Right lobe of liver (tissue), 6 donors: ENCODE data around the gene ZNF445. TPM values are rescaled to one million over a fixed set of nuclear protein-coding genes. Genes with fewer than 3 reads are reported as not detected.

Experiments
- ATAC-seq, 4 donors: fragments of 200-7000 bp; cut with Tn5 transposase; one replicate each; pipeline ENCODE4 v1.9.1; 2020; ENCODE audit warnings: mild to moderate bottlenecking in 4 of 4, moderate library complexity in 4 of 4
- DNase-seq, 3 donors: peaks; one replicate each; pipeline ENCODE4 v3.0.0-alpha.2; 2020
- H3K27ac ChIP-seq, 3 donors: fragments of 200-600 bp; one replicate each; pipeline ENCODE4 v1.8.0; 2022
- H3K27me3 ChIP-seq, 2 donors: fragments of 200-600 bp; one replicate each; pipeline ENCODE4 v1.8.0; 2022
- H3K36me3 ChIP-seq, 4 donors: fragments of 200-600 bp; sonication (generic) in 1 of 4; one replicate each; pipeline versions ENCODE4 v1.5.1 to v1.8.0; 2017 to 2022; ENCODE audit warnings: control low read depth in 1 of 4
- H3K4me1 ChIP-seq, 4 donors: fragments of 200-600 bp; sonication (generic) in 1 of 4; one replicate each; pipeline versions ENCODE4 v1.5.1 to v1.8.0; 2017 to 2022; ENCODE audit warnings: control low read depth in 1 of 4
- H3K4me3 ChIP-seq, 3 donors: fragments of 200-600 bp; one replicate each; pipeline ENCODE4 v1.8.0; 2022
- H3K9me3 ChIP-seq, 4 donors: fragments of 200-600 bp; sonication (generic) in 1 of 4; one replicate each; pipeline versions ENCODE4 v1.5.1 to v1.8.0; 2017 to 2022; ENCODE audit warnings: control low read depth in 1 of 4
- CTCF ChIP-seq, 4 donors: fragments of 200-600 bp in 3 of 4; fragments of 450-650 bp in 1 of 4; IDR thresholded peaks; one replicate each; pipeline versions ENCODE4 v1.5.1 to v1.8.0; 2016 to 2022; ENCODE audit warnings: antibody characterized with exemption in 4 of 4, mild to moderate bottlenecking in 2 of 4
- POLR2A ChIP-seq: fragments of 450-650 bp; IDR thresholded peaks from one replicate; pipeline ENCODE4 v1.6.1; 2017; ENCODE audit warnings: antibody characterized with exemption, mild to moderate bottlenecking
- WGBS: methylation state at CpG from one replicate; pipeline ENCODE4 v1.1.6; 2018; ENCODE audit warnings: low coverage, low lambda C conversion rate; ENCODE audit not compliant: insufficient coverage; ENCODE audit errors: missing lambda C conversion rate; 5-methylcytosine and 5-hydroxymethylcytosine counted together
- intact Hi-C, 2 donors: fragments of 100-400 bp; cut with DNase I; formaldehyde crosslinking; loops; one replicate each; pipeline versions ENCODE4 v1.11.2 to v1.14.1; 2022
- total RNA-seq, 6 experiments: library from RNA; depleted of rRNA in 2 of 6; stranded (reverse); fragments of >200 nt in 2 of 6; fragmentation: NEBNext Ultra II Directional in 3 of 6; extraction: Animal tissue kit (Norgen Biotek cat#: 25700) in 3 of 6; gene quantifications; one replicate each; pipeline versions ENCODE4 v1.1.0 to v1.2.4, GENCODE V29; 2016 to 2023
- donor health status: DM: no; HTN: yes; CAD: no.
- donor health status: DM: no; HTN: no; CAD: no.
- donor health status: DM: no; HTN: no; CAD: no.
- donor health status: DM: no; HTN: yes; CAD: no.
- donor health status: DM: no; HTN: yes; CAD: no.

The ZNF445 gene
- total RNA-seq, 6 experiments from 2014 or later = 3.2 to 10.1 (median 8.9) TPM

- H3K27ac ChIP-seq = no peak overlapping the region
- H3K27me3 ChIP-seq = no peaks in the 10 kb centered on the region
- no peak overlapping the region for H3K4me3 ChIP-seq
- TF ChIP-seq CTCF (IDR thresholded peaks at IDR 0.05) (no peak), POLR2A (no peak)
- no peaks in the 10 kb centered on the region for H3K9me3 ChIP-seq
- H3K36me3 ChIP-seq = no peaks in the 10 kb centered on the region
- no peaks in the 10 kb centered on the region for H3K4me1 ChIP-seq
- ATAC-seq (no peak), DNase-seq (no peak)
- 47% methylated on average over 2 of the region's 2 CpGs for WGBS
- intact Hi-C loops = no loop called here
Measured at GRCh38 chr3:44518782-44519156, 41.3 kb upstream of the ZNF445 start.

- Histone ChIP-seq H3K27ac (no peak overlapping the region), H3K27me3 (no peaks in the 10 kb centered on the region), H3K4me3 (no peak overlapping the region), H3K36me3 (no peaks in the 10 kb centered on the region), H3K4me1 (no peaks in the 10 kb centered on the region), H3K9me3 (no peaks in the 10 kb centered on the region)
- intact Hi-C loops = no loop called here
- ATAC-seq = no peak
- DNase-seq = no peak
- TF ChIP-seq CTCF (IDR thresholded peaks at IDR 0.05) (no peak), POLR2A (no peak)
- WGBS = 61% methylated on average over 3 of the region's 3 CpGs
Measured at GRCh38 chr3:44516230-44516629, 38.8 kb upstream of the ZNF445 start.

GRCh38 chr3:44513513-44513912, 36.0 kb upstream of the ZNF445 start:
- no peak overlapping the region for H3K27ac ChIP-seq
- no peak overlapping the region for H3K4me3 ChIP-seq
- WGBS = 12% methylated on average over 2 of the region's 3 CpGs
- H3K27me3 ChIP-seq = no peaks in the 10 kb centered on the region
- H3K36me3 ChIP-seq = no peaks in the 10 kb centered on the region
- TF ChIP-seq CTCF (IDR thresholded peaks at IDR 0.05) = no peak
- TF ChIP-seq POLR2A = no peak
- H3K4me1 ChIP-seq = peaks cover 0 to 5% (median 2%) of the 10 kb centered on the region in 4 donors
- H3K9me3 ChIP-seq = no peaks in the 10 kb centered on the region
- DNase-seq (no peak), ATAC-seq (no peak)
- intact Hi-C loops = no loop called here

- intact Hi-C loops = no loop called here
- Histone ChIP-seq H3K4me3 (peak overlapping the region; percentile 88 to 99 (median 97)), H3K9me3 (no peaks in the 10 kb centered on the region), H3K36me3 (no peaks in the 10 kb centered on the region), H3K27me3 (no peaks in the 10 kb centered on the region), H3K4me1 (peaks cover 0 to 5% (median 2%) of the 10 kb centered on the region in 4 donors), H3K27ac (peak overlapping the region; percentile 66 to 89 (median 77))
- 28% methylated on average over 4 of the region's 4 CpGs for WGBS
- TF ChIP-seq POLR2A (no peak), CTCF (IDR thresholded peaks at IDR 0.05) (no peak)
- DNase-seq (no peak), ATAC-seq (peak in 3 of 4 donors; percentile 9 to 42 (median 13))
Measured at GRCh38 chr3:44511238-44511566, 33.7 kb upstream of the ZNF445 start.

- H3K9me3 ChIP-seq = peaks cover 0 to 4% (median 0%) of the 10 kb centered on the region in 4 donors
- TF ChIP-seq POLR2A = no peak
- no peak for TF ChIP-seq CTCF (IDR thresholded peaks at IDR 0.05)
- intact Hi-C loops = no loop called here
- DNase-seq (no peak), ATAC-seq (peak in 3 of 4 donors; percentile 5 to 16 (median 14))
- no peaks in the 10 kb centered on the region for H3K36me3 ChIP-seq
- H3K27ac ChIP-seq = peak overlapping the region; percentile 74 to 91 (median 89)
- H3K27me3 ChIP-seq = no peaks in the 10 kb centered on the region
- H3K4me3 ChIP-seq = peak overlapping the region; percentile 88 to 99 (median 97)
- peaks cover 0 to 5% (median 2%) of the 10 kb centered on the region in 4 donors for H3K4me1 ChIP-seq
- 0% methylated on average over 6 of the region's 6 CpGs for WGBS
Measured at GRCh38 chr3:44510000-44510368, 32.5 kb upstream of the ZNF445 start.
